Measurements from ENCODE around the gene EXOC4.

Gene EXOC4

DNA sequence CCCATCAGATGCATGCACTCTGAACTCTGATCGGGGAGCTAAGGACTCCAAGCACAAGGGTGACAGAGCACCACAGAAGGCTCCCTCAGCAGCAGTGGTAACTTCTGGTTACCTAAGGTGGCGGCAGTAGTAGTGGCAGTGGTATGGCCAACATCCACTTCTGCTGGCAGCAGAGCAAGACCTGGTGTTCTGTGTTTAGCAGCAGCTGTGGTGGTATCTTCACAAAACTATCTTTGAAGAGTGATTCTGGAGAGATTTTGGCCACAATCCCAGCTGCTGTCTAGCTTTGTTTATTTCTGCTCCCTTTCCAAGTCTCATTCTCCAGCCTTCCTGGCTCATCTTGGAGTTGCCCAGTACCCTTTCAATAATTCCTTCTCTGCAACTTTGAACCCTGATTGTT is 771.9 kb downstream of the EXOC4 start:
- DNase-seq (ENCODE audit: extremely low read depth, low read depth), result no peak
- TF ChIP-seq CTCF (IDR thresholded peaks at IDR 0.05; ENCODE audit: low read depth, low read length), result no peak

DNA sequence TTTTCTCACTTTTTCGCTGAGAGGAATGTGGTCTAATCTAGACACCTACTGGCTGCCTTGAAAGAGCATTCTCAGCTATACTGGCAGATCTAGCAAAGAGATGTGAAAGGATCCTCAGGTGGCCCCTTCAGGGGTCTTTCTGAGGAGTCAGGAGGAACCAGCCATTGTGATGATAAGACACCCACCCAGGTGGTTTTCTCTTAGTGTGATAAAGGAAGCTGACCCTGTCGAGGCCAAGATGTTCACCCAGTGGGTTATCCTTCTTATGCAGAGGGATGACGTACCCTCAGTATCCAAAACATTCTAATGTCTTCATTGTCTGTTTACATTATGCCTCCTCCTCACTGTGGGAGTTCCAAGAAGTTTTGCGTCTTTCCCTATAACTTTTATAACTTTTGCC is 776.0 kb downstream of the EXOC4 start:
- no peak for TF ChIP-seq CTCF (IDR thresholded peaks at IDR 0.05; ENCODE audit: low read depth, low read length)
- DNase-seq (ENCODE audit: extremely low read depth, low read depth), result no peak

DNA sequence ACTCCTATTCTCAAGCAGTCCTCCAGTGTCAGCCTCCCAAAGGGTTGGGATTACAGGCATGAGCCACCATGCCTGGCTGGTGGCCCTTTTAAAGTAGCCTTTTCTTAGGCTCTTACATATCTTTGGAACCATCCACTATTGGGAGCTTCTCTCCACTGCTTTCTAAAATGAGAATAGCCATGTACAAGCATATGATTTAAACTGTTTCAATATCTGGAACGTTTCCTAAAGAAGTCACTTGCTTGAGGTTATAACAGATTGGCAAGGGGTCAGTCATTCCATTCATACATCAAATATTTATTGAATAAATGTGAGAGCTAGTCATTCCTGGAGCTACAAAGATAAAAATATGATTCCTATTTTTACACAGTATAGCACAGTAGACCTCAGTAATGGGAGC is 776.9 kb downstream of the EXOC4 start:
- no peak for TF ChIP-seq CTCF (IDR thresholded peaks at IDR 0.05; ENCODE audit: low read depth, low read length)
- no peak for DNase-seq (ENCODE audit: extremely low read depth, low read depth)

DNA sequence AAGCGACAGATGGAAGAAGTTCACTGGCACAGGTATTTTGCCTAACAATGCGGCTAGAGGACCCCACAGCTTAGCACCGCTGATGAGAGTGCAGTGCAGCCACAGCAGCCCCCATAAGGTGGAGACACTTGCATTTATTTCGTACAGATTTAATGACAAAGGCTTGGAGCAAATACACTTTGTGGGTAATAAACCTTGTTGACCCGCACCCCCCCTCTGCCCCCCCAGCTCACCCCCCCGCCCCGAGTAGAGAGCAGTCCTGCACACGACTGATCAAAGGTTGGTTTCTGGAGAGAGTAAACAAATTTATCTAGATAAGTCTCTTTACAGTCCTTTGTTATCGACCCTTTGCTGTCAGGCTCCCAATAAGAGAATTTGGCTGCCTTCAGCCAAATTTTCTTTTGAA is 777.6 kb downstream of the EXOC4 start:
- DNase-seq (ENCODE audit: extremely low read depth, low read depth), result no peak
- TF ChIP-seq CTCF (IDR thresholded peaks at IDR 0.05; ENCODE audit: low read depth, low read length), result no peak

DNA sequence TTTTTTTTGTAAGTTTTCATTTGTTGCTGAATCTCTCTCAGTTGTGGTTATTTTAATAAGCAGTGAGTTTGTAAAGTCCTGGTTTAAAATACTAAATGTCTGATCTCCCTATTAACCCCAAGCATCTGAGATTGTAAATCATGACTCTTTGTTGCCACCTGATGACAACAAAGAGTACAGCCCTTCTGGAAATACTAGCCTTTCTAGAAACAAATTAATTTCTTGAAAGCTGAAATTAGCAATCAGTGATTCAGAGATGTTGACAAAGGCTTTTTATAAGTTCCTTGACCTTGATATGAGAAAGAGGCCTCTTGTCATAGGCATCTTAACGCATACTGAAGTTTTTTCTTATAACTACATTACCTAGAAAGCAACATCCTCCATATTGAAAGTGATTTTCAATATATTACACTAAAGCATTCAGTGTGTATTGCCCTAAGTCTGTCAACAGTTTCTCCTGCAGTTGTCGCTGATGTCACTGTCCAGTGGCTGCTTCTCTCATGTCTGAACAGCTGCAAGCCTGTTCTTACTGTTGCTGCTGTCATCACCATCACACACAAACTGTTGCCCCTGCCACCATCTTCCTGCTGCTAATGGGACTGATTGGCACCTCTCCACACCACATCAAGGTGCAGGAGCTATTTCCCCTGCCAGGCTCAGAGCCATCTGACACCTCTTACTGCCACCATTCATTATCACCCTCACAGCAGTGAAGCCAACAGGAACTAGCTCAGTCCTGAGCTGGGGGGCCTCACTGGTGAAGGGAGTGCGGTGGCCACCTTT is 779.1 kb downstream of the EXOC4 start:
- no peak for TF ChIP-seq CTCF (IDR thresholded peaks at IDR 0.05; ENCODE audit: low read depth, low read length)
- no peak for DNase-seq (ENCODE audit: extremely low read depth, low read depth)

- no peak for DNase-seq (ENCODE audit: extremely low read depth, low read depth)
- no peak for TF ChIP-seq CTCF (IDR thresholded peaks at IDR 0.05; ENCODE audit: low read depth, low read length)
These were observed 781.8 kb downstream of the EXOC4 start for GRCh38 chr7:134034652-134035051.

DNA sequence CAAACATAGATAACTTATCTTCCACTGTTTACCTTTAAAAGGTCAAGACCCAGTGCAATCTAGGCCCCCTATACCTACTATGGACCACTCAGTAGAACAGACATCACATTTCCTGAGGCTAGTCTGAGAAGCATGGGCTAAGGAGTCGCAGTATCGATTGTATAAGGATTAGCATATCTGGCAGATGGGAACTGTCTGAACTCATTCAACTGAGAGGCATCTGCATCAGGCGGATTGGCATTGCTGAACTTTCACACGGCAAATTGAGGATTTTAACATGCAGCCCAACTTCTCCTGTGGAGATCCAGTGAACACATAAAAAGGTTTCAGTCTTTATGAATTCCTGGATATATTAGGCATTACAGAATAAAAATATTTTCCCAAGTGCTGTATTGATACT is 785.1 kb downstream of the EXOC4 start:
- TF ChIP-seq CTCF (IDR thresholded peaks at IDR 0.05; ENCODE audit: low read depth, low read length), result no peak
- no peak for DNase-seq (ENCODE audit: extremely low read depth, low read depth)

Measured in AG09319 (cell line).